K562 (cell line): ENCODE measurements around the gene CLEC4D. TPM values are rescaled to one million over a fixed set of nuclear protein-coding genes. Genes with fewer than 3 reads are reported as not detected.

Experiments
- ATAC-seq: fragments of 200-7000 bp; cut with Tn5 transposase; 3 replicates; pipeline ENCODE4 v1.9.1; 2020; ENCODE audit warnings: moderate library complexity
- BruUV-seq: library from RNA; stranded (reverse); fragments of 400-500 nt; replicated peaks from 2 replicates; lab custom pipeline; 2021; lab: Mats Ljungman, UMichigan
- CTCF ChIA-PET: fragments of 300-600 bp; formaldehyde crosslinking; extraction: SDS; loops from one replicate; lab custom pipeline; 2021; ENCODE audit warnings: low intra/inter-chr PET ratio; lab: Yijun Ruan, JAX
- POLR2A ChIA-PET: fragments of 300-600, 350-650 bp; sonication (Branson Sonifier 250); formaldehyde crosslinking; extraction: SDS; loops from one replicate; lab custom pipeline; 2021; ENCODE audit warnings: antibody characterized with exemption, inconsistent platforms; lab: Yijun Ruan, JAX
- DNase-seq, 4 experiments: peaks; one replicate each; pipeline versions ENCODE4 v3.0.0 to v3.0.0-alpha.2; 2011 to 2018; ENCODE audit warnings: low spot score in 3 of 4, mixed read lengths in 3 of 4; ENCODE audit errors: extremely low read depth in 1 of 4
- FAIRE-seq: peaks from 2 replicates; lab custom pipeline; 2011; peaks lifted over from hg19 to GRCh38; lab: Jason Lieb, UNC
- H2AFZ ChIP-seq: 2 replicates; pipeline ENCODE4 v1.6.0; 2011; ENCODE audit warnings: low read depth, low read length, control low read depth, inconsistent platforms
- H3K27ac ChIP-seq: fragments of 200-600 bp; 3 replicates; pipeline ENCODE4 v1.8.0; 2011; ENCODE audit warnings: low read depth, mild to moderate bottlenecking, control low read depth, inconsistent platforms, low read length, moderate library complexity, mixed read lengths; ENCODE audit errors: extremely low read depth
- H3K27me3 ChIP-seq, 2 experiments: fragments of 300-600 bp in 1 of 2; 2 replicates in 1 of 2; 3 replicates in 1 of 2; pipeline versions ENCODE4 v1.6.0 to v1.8.0; 2011; ENCODE audit warnings: inconsistent platforms in 2 of 2, low read length in 2 of 2, mild to moderate bottlenecking in 1 of 2, mixed read lengths in 1 of 2, moderate library complexity in 1 of 2; ENCODE audit not compliant: control insufficient read depth in 2 of 2, insufficient read depth in 2 of 2
- H3K36me3 ChIP-seq: fragments of 300-600 bp; 3 replicates; pipeline ENCODE4 v1.8.0; 2011; ENCODE audit warnings: mild to moderate bottlenecking, low read length, inconsistent platforms; ENCODE audit not compliant: control insufficient read depth, insufficient read depth
- H3K4me1 ChIP-seq, 2 experiments: fragments of 200-600 bp in 1 of 2; replicated peaks in 1 of 2; 2 replicates in 1 of 2; 3 replicates in 1 of 2; pipeline versions ENCODE4 v1.5.1 to v1.8.0; 2011; ENCODE audit warnings: inconsistent platforms in 2 of 2, low read length in 2 of 2, mild to moderate bottlenecking in 1 of 2, mixed read lengths in 1 of 2, moderate library complexity in 1 of 2; ENCODE audit not compliant: control insufficient read depth in 2 of 2, insufficient read depth in 2 of 2
- H3K4me2 ChIP-seq: 2 replicates; pipeline ENCODE4 v1.6.1; 2011; ENCODE audit warnings: low read length, control low read depth, inconsistent platforms, mixed read lengths; ENCODE audit not compliant: insufficient read depth
- H3K4me3 ChIP-seq: fragments of 200-600 bp; sonication (generic), shearing (Covaris generic); 2 replicates; pipeline ENCODE4 v1.5.1; 2016; ENCODE audit warnings: control low read depth, inconsistent platforms
- H3K79me2 ChIP-seq: fragments of 200-600 bp; 3 replicates; pipeline ENCODE4 v1.8.0; 2011; ENCODE audit warnings: low read length, inconsistent platforms; ENCODE audit not compliant: control insufficient read depth, insufficient read depth
- H3K9ac ChIP-seq, 2 experiments: 2 replicates each; pipeline versions ENCODE4 v1.6.0 to v1.6.1; 2011; ENCODE audit warnings: low read depth in 2 of 2, low read length in 2 of 2, control low read depth in 1 of 2, inconsistent platforms in 1 of 2, mild to moderate bottlenecking in 1 of 2, mixed read lengths in 1 of 2; ENCODE audit not compliant: insufficient read depth in 1 of 2
- H3K9me1 ChIP-seq: one replicate; pipeline ENCODE4 v1.6.0; 2011; ENCODE audit warnings: inconsistent platforms, mild to moderate bottlenecking, low read length, moderate library complexity; ENCODE audit not compliant: control insufficient read depth, insufficient read depth
- H3K9me3 ChIP-seq: replicated peaks from 2 replicates; pipeline ENCODE4 v1.5.1; 2011; ENCODE audit warnings: low read depth, low read length, inconsistent platforms; ENCODE audit not compliant: control insufficient read depth, insufficient read depth
- H4K20me1 ChIP-seq: replicated peaks from 2 replicates; pipeline ENCODE4 v1.6.1; 2011; ENCODE audit warnings: low read length, inconsistent platforms, mixed read lengths; ENCODE audit not compliant: control insufficient read depth, insufficient read depth
- ARID4B ChIP-seq: sonication (generic); formaldehyde crosslinking; IDR thresholded peaks from 2 replicates; pipeline ENCODE4 v1.8.0; 2022; ENCODE audit warnings: mild to moderate bottlenecking, missing genetic modification reagents
- BCLAF1 ChIP-seq, 2 experiments: fragments of 450-650 bp in 1 of 2; IDR thresholded peaks; 2 replicates each; pipeline ENCODE4 v1.6.1; 2011 to 2017; ENCODE audit warnings: low read depth in 2 of 2, antibody characterized with exemption in 1 of 2, borderline replicate concordance in 1 of 2, low read length in 1 of 2, mild to moderate bottlenecking in 1 of 2, mixed read lengths in 1 of 2; ENCODE audit not compliant: control insufficient read depth in 1 of 2
- ELF4 ChIP-seq: fragments of 450-650 bp; formaldehyde crosslinking; IDR thresholded peaks from 2 replicates; pipeline ENCODE4 v1.4.0; 2022; ENCODE audit warnings: missing genetic modification characterization
- ERF ChIP-seq: fragments of 450-650 bp; formaldehyde crosslinking; IDR thresholded peaks from 2 replicates; pipeline ENCODE4 v1.4.0; 2020; ENCODE audit warnings: mild to moderate bottlenecking, mixed read lengths
- GATAD2A ChIP-seq: fragments of 450-650 bp; IDR thresholded peaks from 2 replicates; pipeline ENCODE4 v1.6.1; 2017
- HIVEP1 ChIP-seq: fragments of 250-450 bp; sonication (Bioruptor Pico); IDR thresholded peaks from 2 replicates; pipeline ENCODE4 v1.4.0; 2020; ENCODE audit warnings: mild to moderate bottlenecking
- KHSRP ChIP-seq: fragments of 450-650 bp; IDR thresholded peaks from 2 replicates; pipeline ENCODE4 v1.6.1; 2017
- NELFE ChIP-seq: IDR thresholded peaks from 2 replicates; pipeline ENCODE4 v1.6.1; 2011; ENCODE audit warnings: mild to moderate bottlenecking; ENCODE audit not compliant: insufficient read depth, insufficient read length
- SMAD2 ChIP-seq: fragments of 150-350 bp; IDR thresholded peaks from 2 replicates; pipeline ENCODE4 v1.6.1; 2014; ENCODE audit warnings: low read depth, mild to moderate bottlenecking, low read length
- SREBF2 ChIP-seq: sonication (generic); formaldehyde crosslinking; IDR thresholded peaks from 2 replicates; pipeline ENCODE4 v1.4.0; 2020; ENCODE audit warnings: mild to moderate bottlenecking, missing genetic modification reagents
- TRIM24 ChIP-seq, 2 experiments: fragments of 450-650 bp; IDR thresholded peaks; 2 replicates each; pipeline ENCODE4 v1.6.1; 2016
- XRCC4 ChIP-seq: IDR thresholded peaks from one replicate; pipeline ENCODE4 v1.6.1; 2011; ENCODE audit not compliant: insufficient read depth, insufficient read length; ENCODE audit errors: extremely low read depth
- ZNF354B ChIP-seq: fragments of 250-450 bp; sonication (Bioruptor Pico); IDR thresholded peaks from 2 replicates; pipeline ENCODE4 v1.4.0; 2020
- ZNF436 ChIP-seq: fragments of 250-450, 450-650 bp; sonication (Bioruptor Pico); formaldehyde crosslinking; IDR thresholded peaks from 2 replicates; pipeline ENCODE4 v1.7.0; 2020; ENCODE audit warnings: mild to moderate bottlenecking
- ZNF695 ChIP-seq: fragments of 450-650 bp; formaldehyde crosslinking; IDR thresholded peaks from 2 replicates; pipeline ENCODE4 v1.4.0; 2020; ENCODE audit warnings: mild to moderate bottlenecking, moderate library complexity
- ZNF75A ChIP-seq: fragments of 450-650 bp; formaldehyde crosslinking; IDR thresholded peaks from 2 replicates; pipeline ENCODE4 v1.4.0; 2020; ENCODE audit warnings: mild to moderate bottlenecking
- WGBS: fragments of 100-300 bp; shearing (Covaris generic); methylation state at CpG from one replicate; pipeline ENCODE4 v1.1.6; 2016; ENCODE audit warnings: low coverage, mixed read lengths; ENCODE audit not compliant: insufficient coverage; ENCODE audit errors: missing lambda C conversion rate; 5-methylcytosine and 5-hydroxymethylcytosine counted together
- in situ Hi-C: fragments of 300-500 bp; cut with MboI; formaldehyde crosslinking; loops from 4 replicates; pipeline ENCODE4 v1.15.0; 2018; ENCODE audit warnings: inconsistent platforms, mixed read lengths
- intact Hi-C: fragments of 100-400 bp; cut with micrococcal nuclease; formaldehyde crosslinking; loops from 2 replicates; pipeline ENCODE4 v1.14.2; 2022
- polyA plus RNA-seq, 8 experiments: library from polyadenylated mRNA; depleted of rRNA in 4 of 8; stranded (reverse) in 5 of 8; unstranded in 3 of 8; fragments of >200 nt; fragmentation: Nextera tagmentation in 2 of 8; fragmentation: Illumina TruSeq in 1 of 8; extraction: Ambion mirVana in 2 of 8; extraction: Trizol in 1 of 8; gene quantifications; 2 replicates each; pipeline versions ENCODE4 v1.2.1 to v1.2.3, GENCODE V29; 2011 to 2014; ENCODE audit warnings: inconsistent platforms in 1 of 8, missing spikeins in 1 of 8
- total RNA-seq, 7 experiments: library from RNA; depleted of rRNA in 6 of 7; stranded (reverse); fragments of >200 nt in 6 of 7; fragmentation: Illumina TruSeq in 2 of 7; extraction: Trizol in 2 of 7; gene quantifications; 2 replicates each; pipeline versions ENCODE4 v1.2.1 to v1.2.3, GENCODE V29; 2011 to 2021; ENCODE audit warnings: low replicate concordance in 1 of 7

CLEC4D gene
- total and polyA plus RNA-seq, 9 of the 15 experiments (the other 6 are each of a cell fraction or from before 2014, with no cell fraction given): not detected

GRCh38 chr12:8475508-8476203, 37.6 kb upstream of the CLEC4D start (continued):
- TF ChIP-seq BCLAF1 (IDR thresholded peaks at IDR 0.05; ENCODE audit: borderline replicate concordance in 1 of 2, control insufficient read depth in 1 of 2, low read depth in 2 of 2, low read length in 1 of 2): no peak
- TF ChIP-seq HIVEP1: no peak
- TF ChIP-seq ZNF695 (CRISPR knock-in tag): no peak
- no peak for TF ChIP-seq SMAD2
- no peak for TF ChIP-seq TRIM24 (IDR thresholded peaks at IDR 0.05)
- no peak for TF ChIP-seq ZNF354B (CRISPR knock-in tag)
- TF ChIP-seq KHSRP: no peak
- TF ChIP-seq, all 486 proteins: peak for 0

GRCh38 chr12:8482571-8483061, 30.7 kb upstream of the CLEC4D start:
- POLR2A ChIA-PET: no interaction called here
- intact Hi-C loops: no loop called here
- no peak for ATAC-seq
- TF ChIP-seq ZNF75A (CRISPR knock-in tag): no peak
- no peak for TF ChIP-seq ZNF436
- TF ChIP-seq NELFE: no peak
- no peak for TF ChIP-seq ERF
- no peak for TF ChIP-seq GATAD2A
- no peak for TF ChIP-seq ELF4
- TF ChIP-seq SREBF2 (CRISPR knock-in tag): no peak
- TF ChIP-seq ARID4B (CRISPR knock-in tag): no peak
- no peak for TF ChIP-seq XRCC4

More at GRCh38 chr12:8482571-8483061, 30.7 kb upstream of the CLEC4D start:
- BruUV-seq: no TSS peak
- WGBS: 0% methylated on average over 2 of the region's 2 CpGs
- H3K9me3 ChIP-seq: no peaks in the 10 kb centered on the region
- H4K20me1 ChIP-seq: no peaks in the 10 kb centered on the region
- no peaks in the 10 kb centered on the region for H3K79me2 ChIP-seq
- H2AFZ ChIP-seq: no peak overlapping the region
- H3K36me3 ChIP-seq: no peaks in the 10 kb centered on the region
- H3K9me1 ChIP-seq: no peaks in the 10 kb centered on the region
- H3K27me3 ChIP-seq: no peaks in the 10 kb centered on the region; a peak in 1 of 5 replicates
- H3K4me1 ChIP-seq: no peaks in the 10 kb centered on the region
- no peak overlapping the region for H3K27ac ChIP-seq
- no peak overlapping the region for H3K4me3 ChIP-seq
- FAIRE-seq (no peak), DNase-seq (no peak)
- H3K4me2 ChIP-seq: no peak overlapping the region
- no peak overlapping the region; a peak in 1 of 4 replicates for H3K9ac ChIP-seq
- in situ Hi-C loops: no loop called here
- CTCF ChIA-PET: no interaction called here
